Neutrophil (primary cell): ENCODE results near the gene LAMA5.

Experiments
- H3K27ac ChIP-seq: fragments of 200-600 bp; sonication (generic); 2 replicates; pipeline ENCODE4 v1.5.1; 2016; ENCODE audit warnings: mild to moderate bottlenecking, moderate library complexity
- H3K27me3 ChIP-seq: fragments of 200-600 bp; sonication (generic); 2 replicates; pipeline ENCODE4 v1.6.0; 2016; ENCODE audit warnings: mild to moderate bottlenecking
- H3K36me3 ChIP-seq: fragments of 200-600 bp; sonication (generic); 2 replicates; pipeline ENCODE4 v1.5.1; 2017
- H3K4me1 ChIP-seq, 2 experiments: fragments of 200-600 bp in 1 of 2; sonication (generic) in 1 of 2; 1 replicate in 1 of 2; 2 replicates in 1 of 2; pipeline versions ENCODE4 v1.5.1 to v1.6.1; 2013 to 2016; ENCODE audit warnings: low read depth in 1 of 2, low read length in 1 of 2, mild to moderate bottlenecking in 1 of 2, moderate library complexity in 1 of 2; ENCODE audit not compliant: control insufficient read depth in 1 of 2, insufficient read depth in 1 of 2
- H3K4me3 ChIP-seq, 2 experiments: fragments of 200-600 bp in 1 of 2; sonication (generic) in 1 of 2; 1 replicate in 1 of 2; 2 replicates in 1 of 2; pipeline ENCODE4 v1.5.1; 2013 to 2016; ENCODE audit warnings: low read depth in 1 of 2, low read length in 1 of 2, mild to moderate bottlenecking in 1 of 2, moderate library complexity in 1 of 2
- H3K9me3 ChIP-seq: fragments of 200-600 bp; sonication (generic); 2 replicates; pipeline ENCODE4 v1.5.1; 2016
- TF ChIP-seq, protein P1 (sequence below): fragments of 200-600 bp; sonication (generic); IDR thresholded peaks from 2 replicates; pipeline ENCODE4 v1.5.1; 2016; ENCODE audit warnings: antibody characterized with exemption

LAMA5 gene

DNA sequence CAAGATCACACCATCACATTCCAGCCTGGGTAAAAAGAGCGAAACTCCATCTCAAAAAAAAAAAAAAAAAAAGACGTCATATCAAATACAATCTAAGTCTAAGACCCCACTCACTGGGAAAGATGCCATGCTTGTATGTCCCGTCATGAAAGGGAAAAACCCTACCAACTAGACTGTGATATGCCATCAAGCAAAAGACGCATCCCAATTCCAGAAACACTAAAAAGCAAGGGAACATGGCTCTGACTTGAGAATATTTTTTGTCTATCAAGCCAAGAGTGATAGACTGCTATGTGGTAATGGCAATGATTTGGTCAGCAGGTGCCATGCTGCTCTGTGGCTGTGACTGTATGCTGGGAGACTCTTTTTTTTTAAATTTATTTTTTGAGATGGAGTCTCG, 23.0 kb downstream of the LAMA5 start:
- TF ChIP-seq, protein P1, sequence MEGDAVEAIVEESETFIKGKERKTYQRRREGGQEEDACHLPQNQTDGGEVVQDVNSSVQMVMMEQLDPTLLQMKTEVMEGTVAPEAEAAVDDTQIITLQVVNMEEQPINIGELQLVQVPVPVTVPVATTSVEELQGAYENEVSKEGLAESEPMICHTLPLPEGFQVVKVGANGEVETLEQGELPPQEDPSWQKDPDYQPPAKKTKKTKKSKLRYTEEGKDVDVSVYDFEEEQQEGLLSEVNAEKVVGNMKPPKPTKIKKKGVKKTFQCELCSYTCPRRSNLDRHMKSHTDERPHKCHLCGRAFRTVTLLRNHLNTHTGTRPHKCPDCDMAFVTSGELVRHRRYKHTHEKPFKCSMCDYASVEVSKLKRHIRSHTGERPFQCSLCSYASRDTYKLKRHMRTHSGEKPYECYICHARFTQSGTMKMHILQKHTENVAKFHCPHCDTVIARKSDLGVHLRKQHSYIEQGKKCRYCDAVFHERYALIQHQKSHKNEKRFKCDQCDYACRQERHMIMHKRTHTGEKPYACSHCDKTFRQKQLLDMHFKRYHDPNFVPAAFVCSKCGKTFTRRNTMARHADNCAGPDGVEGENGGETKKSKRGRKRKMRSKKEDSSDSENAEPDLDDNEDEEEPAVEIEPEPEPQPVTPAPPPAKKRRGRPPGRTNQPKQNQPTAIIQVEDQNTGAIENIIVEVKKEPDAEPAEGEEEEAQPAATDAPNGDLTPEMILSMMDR = no peak
- Histone ChIP-seq H3K36me3 (no peaks in the 10 kb centered on the region), H3K9me3 (no peaks in the 10 kb centered on the region), H3K27me3 (peaks cover 2% of the 10 kb centered on the region), H3K4me1 (no peaks in the 10 kb centered on the region), H3K27ac (no peak overlapping the region), H3K4me3 (no peak overlapping the region)

DNA sequence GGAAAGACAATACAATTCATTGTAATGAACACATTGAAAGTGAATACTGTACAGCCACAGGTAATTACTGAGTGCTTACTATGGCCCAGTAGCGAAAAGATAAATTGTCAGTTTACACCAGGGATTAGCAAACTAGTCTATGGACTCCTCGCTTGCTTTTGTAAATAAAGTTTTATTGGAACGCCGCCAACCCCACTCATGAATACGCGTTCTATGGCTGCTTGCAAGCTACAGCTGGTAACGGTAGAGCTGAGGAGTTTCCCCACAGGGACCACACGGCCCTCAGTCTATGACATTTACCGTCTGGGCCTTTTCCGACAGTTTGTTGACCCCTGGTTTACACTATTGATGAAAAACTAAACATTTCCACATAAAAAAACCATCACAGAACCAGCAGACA, 24.2 kb downstream of the LAMA5 start:
- Histone ChIP-seq H3K36me3 (no peaks in the 10 kb centered on the region), H3K27me3 (peaks cover 2% of the 10 kb centered on the region), H3K27ac (no peak overlapping the region), H3K9me3 (no peaks in the 10 kb centered on the region), H3K4me3 (no peak overlapping the region), H3K4me1 (no peaks in the 10 kb centered on the region)
- TF ChIP-seq, protein P1 = no peak

DNA sequence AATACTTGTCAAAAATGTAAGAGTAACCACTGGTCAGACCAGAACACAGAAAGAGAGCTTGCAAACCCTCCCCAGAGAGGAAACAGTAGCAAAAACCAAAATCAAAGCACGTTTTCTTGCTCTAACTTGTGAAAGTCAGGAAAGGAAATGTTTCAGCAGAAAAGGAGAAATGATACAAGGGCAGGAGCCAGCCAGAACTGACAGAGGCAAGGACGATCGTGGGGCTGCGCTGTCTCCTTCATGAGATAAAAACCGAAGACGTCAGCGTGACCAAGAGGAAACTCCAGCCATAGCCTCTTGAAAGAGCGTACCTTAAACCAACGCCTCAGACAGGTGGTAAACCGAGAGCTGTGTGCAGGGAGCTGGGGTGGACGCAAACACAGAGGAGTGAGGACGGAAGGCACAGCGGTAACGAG, 27.5 kb downstream of the LAMA5 start:
- Histone ChIP-seq H3K4me3 (no peak overlapping the region), H3K36me3 (no peaks in the 10 kb centered on the region), H3K27ac (no peak overlapping the region), H3K4me1 (no peaks in the 10 kb centered on the region), H3K27me3 (peaks cover 2% of the 10 kb centered on the region), H3K9me3 (no peaks in the 10 kb centered on the region)
- TF ChIP-seq, protein P1 = no peak

GRCh38 chr20:62338294-62338620, 28.9 kb downstream of the LAMA5 start:
- Histone ChIP-seq H3K27me3 (peaks cover 2% of the 10 kb centered on the region), H3K36me3 (no peaks in the 10 kb centered on the region), H3K27ac (no peak overlapping the region), H3K4me1 (no peaks in the 10 kb centered on the region), H3K4me3 (no peak overlapping the region), H3K9me3 (no peaks in the 10 kb centered on the region)
- TF ChIP-seq, protein P1 = no peak

- no peaks in the 10 kb centered on the region for H3K4me1 ChIP-seq
- H3K36me3 ChIP-seq = no peaks in the 10 kb centered on the region
- no peaks in the 10 kb centered on the region for H3K9me3 ChIP-seq
- H3K4me3 ChIP-seq = no peak overlapping the region
- H3K27me3 ChIP-seq = no peaks in the 10 kb centered on the region
- TF ChIP-seq, protein P1 = no peak
- no peak overlapping the region for H3K27ac ChIP-seq
These were observed 29.4 kb downstream of the LAMA5 start for GRCh38 chr20:62337558-62338293.
